Inflammatory macrophage treated with lipopolysaccharide for 1 hour (primary cell): ENCODE measurements around the gene COLEC12.

Experiments used
- DNase-seq, 2 donors: peaks; one replicate each; pipeline ENCODE4 v3.0.0-alpha.2; 2020 to 2022

COLEC12 gene

GRCh38 chr18:500632-501405 is at the start of gene COLEC12:
COLEC12 (minus strand) TSS chr18:500701; CDS start chr18:500514, 187 bp downstream.
- no peak for DNase-seq

- DNase-seq: no peak
These were observed 49.5 kb upstream of the COLEC12 start for GRCh38 chr18:549967-550366.

- DNase-seq: no peak
These were observed 43.1 kb upstream of the COLEC12 start for GRCh38 chr18:543447-544078.

GRCh38 chr18:533995-534601 is 33.6 kb upstream of the COLEC12 start:
- DNase-seq: no peak

- DNase-seq: no peak
These were observed 32.1 kb upstream of the COLEC12 start for GRCh38 chr18:532632-533031.

GRCh38 chr18:532018-532417 is 31.5 kb upstream of the COLEC12 start:
- DNase-seq: no peak

- no peak for DNase-seq
These were observed 26.6 kb upstream of the COLEC12 start for GRCh38 chr18:527146-527545.

- DNase-seq: no peak
These were observed 26.2 kb upstream of the COLEC12 start for GRCh38 chr18:526681-527080.

- DNase-seq: no peak
These were observed 24.7 kb upstream of the COLEC12 start for GRCh38 chr18:525036-525797.

GRCh38 chr18:524466-524865 is 24.0 kb upstream of the COLEC12 start:
- no peak for DNase-seq

GRCh38 chr18:523561-523960 is 23.1 kb upstream of the COLEC12 start:
- DNase-seq: no peak

GRCh38 chr18:519019-519879 is 18.7 kb upstream of the COLEC12 start:
- DNase-seq: peak; percentile 66 to 83

GRCh38 chr18:518081-518480 is 17.6 kb upstream of the COLEC12 start:
- DNase-seq: no peak

- DNase-seq: no peak
These were observed 15.3 kb upstream of the COLEC12 start for GRCh38 chr18:515838-516237.

- no peak for DNase-seq
These were observed 14.8 kb upstream of the COLEC12 start for GRCh38 chr18:515156-515815.

GRCh38 chr18:513826-514530 is 13.5 kb upstream of the COLEC12 start:
- DNase-seq: no peak

- no peak for DNase-seq
These were observed 12.5 kb upstream of the COLEC12 start for GRCh38 chr18:512957-513356.

- no peak for DNase-seq
These were observed 8.3 kb upstream of the COLEC12 start for GRCh38 chr18:508835-509234.

GRCh38 chr18:507636-508035 is 7.1 kb upstream of the COLEC12 start:
- DNase-seq: no peak

- DNase-seq: no peak
These were observed 6.3 kb upstream of the COLEC12 start for GRCh38 chr18:506801-507200.

GRCh38 chr18:506264-506663 is 5.8 kb upstream of the COLEC12 start:
- no peak for DNase-seq
